Endothelial cell of umbilical vein (primary cell): Measurements from ENCODE around the gene IQCH. TPM values are rescaled to one million over a fixed set of nuclear protein-coding genes. Genes with fewer than 3 reads are reported as not detected.

Experiments used
- BruUV-seq: library from RNA; stranded (reverse); fragments of 400-500 nt; replicated peaks from 2 replicates; lab custom pipeline; 2021; lab: Mats Ljungman, UMichigan
- CTCF ChIA-PET: fragments of 300-600, 350-600 bp; sonication (Branson Sonifier 250); formaldehyde crosslinking; loops from one replicate; lab custom pipeline; 2021; ENCODE audit warnings: antibody characterized with exemption, inconsistent platforms; lab: Charles Lee
- POLR2A ChIA-PET: fragments of 300-600, 350-600 bp; sonication (Branson Sonifier 250); formaldehyde crosslinking; loops from one replicate; lab custom pipeline; 2021; ENCODE audit warnings: antibody characterized with exemption, inconsistent platforms; lab: Charles Lee
- DNase-seq: peaks from one replicate; pipeline ENCODE4 v3.0.0-alpha.2; 2011; ENCODE audit warnings: low read depth, low spot score
- FAIRE-seq: peaks from 2 replicates; lab custom pipeline; 2011; peaks lifted over from hg19 to GRCh38; lab: Jason Lieb, UNC
- H2AFZ ChIP-seq: 2 replicates; pipeline ENCODE4 v1.6.0; 2012; ENCODE audit warnings: low read depth, low read length, control low read depth, inconsistent platforms
- H3K27ac ChIP-seq: 2 replicates; pipeline ENCODE4 v1.5.1; 2011; ENCODE audit warnings: low read depth, mild to moderate bottlenecking, control low read depth, low read length, moderate library complexity; ENCODE audit not compliant: insufficient read depth
- H3K27me3 ChIP-seq, 2 experiments: 2 replicates each; pipeline versions ENCODE4 v1.6.0 to v1.6.1; 2011; ENCODE audit warnings: low read length in 2 of 2, mixed read lengths in 1 of 2; ENCODE audit not compliant: control insufficient read depth in 2 of 2, insufficient read depth in 2 of 2
- H3K36me3 ChIP-seq, 2 experiments: 2 replicates in 1 of 2; 3 replicates in 1 of 2; pipeline ENCODE4 v1.5.1; 2011; ENCODE audit warnings: low read length in 2 of 2, mild to moderate bottlenecking in 1 of 2, moderate library complexity in 1 of 2; ENCODE audit not compliant: control insufficient read depth in 2 of 2, insufficient read depth in 2 of 2; ENCODE audit errors: extremely low read depth in 1 of 2
- H3K4me1 ChIP-seq: 3 replicates; pipeline ENCODE4 v1.5.1; 2011; ENCODE audit warnings: mild to moderate bottlenecking, low read length; ENCODE audit not compliant: control insufficient read depth, insufficient read depth; ENCODE audit errors: extremely low read depth
- H3K4me2 ChIP-seq: 2 replicates; pipeline ENCODE4 v1.6.1; 2011; ENCODE audit warnings: low read length, control low read depth, mixed read lengths; ENCODE audit not compliant: insufficient read depth
- H3K4me3 ChIP-seq, 3 experiments: fragments of 200-600 bp in 1 of 3; sonication (generic), shearing (Covaris generic) in 1 of 3; replicated peaks in 1 of 3; 2 replicates each; pipeline ENCODE4 v1.5.1; 2011 to 2016; ENCODE audit warnings: control low read depth in 3 of 3, low read length in 3 of 3, mild to moderate bottlenecking in 2 of 3, inconsistent platforms in 1 of 3, low read depth in 1 of 3, moderate library complexity in 1 of 3; ENCODE audit not compliant: insufficient read depth in 1 of 3
- H3K79me2 ChIP-seq: 2 replicates; pipeline ENCODE4 v1.6.0; 2012; ENCODE audit warnings: low read length, inconsistent platforms; ENCODE audit not compliant: control insufficient read depth, insufficient read depth
- H3K9ac ChIP-seq: replicated peaks from 2 replicates; pipeline ENCODE3; 2011; ENCODE audit warnings: low read length, control low read depth; ENCODE audit not compliant: insufficient read depth; ENCODE audit errors: extremely low read depth
- H3K9me1 ChIP-seq: replicated peaks from 3 replicates; pipeline ENCODE4 v1.6.0; 2011; ENCODE audit warnings: mild to moderate bottlenecking, low read length; ENCODE audit not compliant: control insufficient read depth, insufficient read depth; ENCODE audit errors: extremely low read depth
- H3K9me3 ChIP-seq: replicated peaks from 2 replicates; pipeline ENCODE4 v1.5.1; 2012; ENCODE audit warnings: low read length, inconsistent platforms; ENCODE audit not compliant: control insufficient read depth, insufficient read depth
- H4K20me1 ChIP-seq: replicated peaks from 2 replicates; pipeline ENCODE3; 2011; ENCODE audit warnings: mild to moderate bottlenecking, low read length; ENCODE audit not compliant: control insufficient read depth, insufficient read depth; ENCODE audit errors: extremely low read depth
- CTCF ChIP-seq, 2 donors: IDR thresholded peaks; 1 replicate in 1 of 2; 2 replicates in 1 of 2; pipeline ENCODE4 v1.5.1; 2011; ENCODE audit warnings: low read length in 2 of 2, mild to moderate bottlenecking in 2 of 2, moderate library complexity in 2 of 2, control low read depth in 1 of 2, inconsistent platforms in 1 of 2, low read depth in 1 of 2; ENCODE audit not compliant: insufficient read depth in 1 of 2; ENCODE audit errors: extremely low read depth in 1 of 2
- EZH2 ChIP-seq: IDR thresholded peaks from 2 replicates; pipeline ENCODE4 v1.6.1; 2012; ENCODE audit warnings: borderline replicate concordance, low read depth, mild to moderate bottlenecking, moderate library complexity, low read length, inconsistent platforms; ENCODE audit not compliant: severe bottlenecking
- FOS ChIP-seq: IDR thresholded peaks from 2 replicates; pipeline ENCODE4 v1.6.1; 2011; ENCODE audit warnings: mild to moderate bottlenecking, low read length, moderate library complexity, borderline replicate concordance; ENCODE audit not compliant: insufficient read depth
- GATA2 ChIP-seq: IDR thresholded peaks from 2 replicates; pipeline ENCODE4 v1.7.0; 2011; ENCODE audit warnings: low read depth, mild to moderate bottlenecking, moderate library complexity, mixed read lengths, low read length; ENCODE audit not compliant: insufficient read length, insufficient read depth
- JUN ChIP-seq: IDR thresholded peaks from 2 replicates; pipeline ENCODE4 v1.6.1; 2011; ENCODE audit warnings: borderline replicate concordance, low read depth; ENCODE audit not compliant: insufficient read length, insufficient read depth
- MAX ChIP-seq: IDR thresholded peaks from 2 replicates; pipeline ENCODE4 v1.6.1; 2011; ENCODE audit not compliant: insufficient read depth, insufficient read length
- MYC ChIP-seq: IDR thresholded peaks from one replicate; pipeline ENCODE4 v1.6.1; 2011; ENCODE audit warnings: mild to moderate bottlenecking, low read depth, low read length
- POLR2A ChIP-seq: IDR thresholded peaks from 2 replicates; pipeline ENCODE4 v1.6.1; 2012; ENCODE audit warnings: low read depth, mild to moderate bottlenecking, control low read depth, low read length
- POLR2AphosphoS5 ChIP-seq: IDR thresholded peaks from 2 replicates; pipeline ENCODE4 v1.6.1; 2012; ENCODE audit warnings: low read depth, mild to moderate bottlenecking, control low read depth, low read length, moderate library complexity; ENCODE audit not compliant: insufficient read depth
- dilution Hi-C: fragments of 300-500 bp; cut with MboI; formaldehyde crosslinking; loops from one replicate; pipeline ENCODE4 v1.15.0; 2019; ENCODE audit warnings: low sequenced_read_pairs; ENCODE audit not compliant: extremely low pct_ligation_motif_present
- intact Hi-C: fragments of 100-400 bp; cut with micrococcal nuclease; formaldehyde crosslinking; loops from one replicate; pipeline ENCODE4 v1.10.0; 2022
- polyA plus RNA-seq, 4 experiments: library from polyadenylated mRNA; depleted of rRNA in 3 of 4; stranded (reverse) in 3 of 4; unstranded in 1 of 4; fragments of >200 nt; gene quantifications; 2 replicates each; pipeline versions ENCODE4 v1.2.1 to v1.2.3, GENCODE V29; 2011 to 2012; ENCODE audit warnings: missing spikeins in 1 of 4
- total RNA-seq: library from RNA; stranded (reverse); gene quantifications from 2 replicates; pipeline ENCODE4 v1.2.3, GENCODE V29; 2021

The IQCH gene
- total and polyA plus RNA-seq, 2 donors (not counting 3 experiments of a cell fraction or from before 2014, with no cell fraction given): 0.29 to 0.51 TPM

GRCh38 chr15:67350042-67350441 is 95.5 kb downstream of the IQCH start:
- Histone ChIP-seq H2AFZ (no peak overlapping the region), H3K9me3 (no peaks in the 10 kb centered on the region), H3K36me3 (no peaks in the 10 kb centered on the region), H3K9ac (no peak overlapping the region), H3K27ac (no peak overlapping the region), H4K20me1 (no peaks in the 10 kb centered on the region), H3K9me1 (no peaks in the 10 kb centered on the region), H3K4me2 (no peak overlapping the region), H3K4me1 (no peaks in the 10 kb centered on the region), H3K27me3 (peaks cover 0 to 4% of the 10 kb centered on the region in 2 experiments), H3K4me3 (no peak overlapping the region), H3K79me2 (no peaks in the 10 kb centered on the region)
- FAIRE-seq: no peak
- no peak for DNase-seq
- dilution Hi-C loops: no loop called here
- BruUV-seq: no TSS peak
- intact Hi-C loops: no loop called here
- TF ChIP-seq MYC: no peak
- CTCF ChIA-PET: interaction anchor here (1.6 kb wide), 1 partner anchor 83 kb away, joined by 3 read pairs; no protein-coding TSS in a partner anchor
- POLR2A ChIA-PET: no interaction called here

GRCh38 chr15:67358391-67358790 is 103.8 kb downstream of the IQCH start:
- no peak for FAIRE-seq
- POLR2A ChIA-PET: no interaction called here
- Histone ChIP-seq H4K20me1 (no peaks in the 10 kb centered on the region), H3K9me1 (no peaks in the 10 kb centered on the region), H3K4me1 (no peaks in the 10 kb centered on the region), H3K9ac (no peak overlapping the region), H3K27ac (no peak overlapping the region), H3K27me3 (no peaks in the 10 kb centered on the region), H3K36me3 (no peaks in the 10 kb centered on the region), H3K79me2 (no peaks in the 10 kb centered on the region), H3K9me3 (no peaks in the 10 kb centered on the region), H2AFZ (no peak overlapping the region), H3K4me2 (no peak overlapping the region), H3K4me3 (no peak overlapping the region)
- BruUV-seq: no TSS peak
- no peak for DNase-seq
- intact Hi-C loops (no loop called here), dilution Hi-C loops (no loop called here)
- TF ChIP-seq POLR2AphosphoS5: no peak
- no peak for TF ChIP-seq POLR2A
- no peak for TF ChIP-seq CTCF (IDR thresholded peaks at IDR 0.05; ENCODE audit: extremely low read depth in 1 of 2, insufficient read depth in 1 of 2, low read depth in 1 of 2, low read length in 2 of 2)
- no peak for TF ChIP-seq MYC
- TF ChIP-seq JUN: no peak
- TF ChIP-seq FOS: no peak
- TF ChIP-seq GATA2: no peak
- no peak for TF ChIP-seq EZH2
- TF ChIP-seq MAX: no peak
- CTCF ChIA-PET: no interaction called here
